H9 (cell line): Measurements from ENCODE around the gene PEAK3. TPM values are rescaled to one million over a fixed set of nuclear protein-coding genes. Genes with fewer than 3 reads are reported as not detected.
A peak's percentile ranks its signal among the peaks of the same experiment; 100 is the strongest.

Source experiments
- DNase-seq: peaks from one replicate; pipeline ENCODE4 v3.0.0-alpha.2; 2017
- H2AFZ ChIP-seq: one replicate; pipeline ENCODE4 v1.6.1; 2013; ENCODE audit warnings: mild to moderate bottlenecking, low read length, control low read depth, moderate library complexity
- H2AK5ac ChIP-seq: 2 replicates; pipeline ENCODE4 v1.6.1; 2013; ENCODE audit warnings: low read length, control low read depth, mixed read lengths; ENCODE audit not compliant: insufficient read length
- H2BK120ac ChIP-seq: one replicate; pipeline ENCODE4 v1.6.1; 2013; ENCODE audit warnings: low read depth, mild to moderate bottlenecking, low read length, control low read depth, inconsistent platforms; ENCODE audit not compliant: poor library complexity, severe bottlenecking
- H2BK12ac ChIP-seq: 2 replicates; pipeline ENCODE4 v1.6.1; 2013; ENCODE audit warnings: low read length, control low read depth, mixed read lengths, low read depth; ENCODE audit not compliant: insufficient read length
- H2BK15ac ChIP-seq: 2 replicates; pipeline ENCODE4 v1.6.1; 2013; ENCODE audit warnings: low read depth, low read length, control low read depth
- H2BK20ac ChIP-seq: one replicate; pipeline ENCODE4 v1.6.1; 2013; ENCODE audit warnings: low read depth, mild to moderate bottlenecking, low read length, control low read depth, inconsistent platforms; ENCODE audit not compliant: poor library complexity, severe bottlenecking
- H2BK5ac ChIP-seq: 2 replicates; pipeline ENCODE4 v1.6.1; 2013; ENCODE audit warnings: low read length, control low read depth, mixed read lengths; ENCODE audit not compliant: insufficient read length
- H3K14ac ChIP-seq: 2 replicates; pipeline ENCODE4 v1.6.1; 2013; ENCODE audit warnings: low read length, control low read depth; ENCODE audit not compliant: insufficient read depth
- H3K18ac ChIP-seq: 2 replicates; pipeline ENCODE4 v1.6.1; 2013; ENCODE audit warnings: low read depth, mild to moderate bottlenecking, mixed read lengths, low read length, control low read depth; ENCODE audit not compliant: insufficient read length
- H3K23ac ChIP-seq: 2 replicates; pipeline ENCODE4 v1.6.1; 2013; ENCODE audit warnings: low read length, control low read depth, mixed read lengths, low read depth; ENCODE audit not compliant: insufficient read length
- H3K23me2 ChIP-seq: 2 replicates; pipeline ENCODE4 v1.6.1; 2013; ENCODE audit warnings: low read depth, mild to moderate bottlenecking, mixed read lengths, low read length, control low read depth; ENCODE audit not compliant: insufficient read length, poor library complexity, severe bottlenecking
- H3K27ac ChIP-seq: 2 replicates; pipeline ENCODE4 v1.5.1; 2013; ENCODE audit warnings: low read length, control low read depth, mixed read lengths, low read depth; ENCODE audit not compliant: insufficient read length
- H3K27me3 ChIP-seq: 2 replicates; pipeline ENCODE4 v1.6.1; 2013; ENCODE audit warnings: low read length, control low read depth, inconsistent platforms; ENCODE audit not compliant: insufficient read depth
- H3K4ac ChIP-seq: 2 replicates; pipeline ENCODE4 v1.6.1; 2013; ENCODE audit warnings: low read depth, mild to moderate bottlenecking, control low read depth, inconsistent platforms, low read length, moderate library complexity
- H3K4me1 ChIP-seq: 2 replicates; pipeline ENCODE4 v1.6.1; 2013; ENCODE audit warnings: low read length, control low read depth, inconsistent platforms; ENCODE audit not compliant: insufficient read depth
- H3K4me2 ChIP-seq: 2 replicates; pipeline ENCODE4 v1.6.1; 2013; ENCODE audit warnings: low read length, control low read depth, mixed read lengths; ENCODE audit not compliant: insufficient read length, insufficient read depth
- H3K56ac ChIP-seq: 2 replicates; pipeline ENCODE4 v1.6.1; 2013; ENCODE audit warnings: low read depth, mild to moderate bottlenecking, mixed read lengths, low read length, control low read depth; ENCODE audit not compliant: insufficient read length
- H3K79me1 ChIP-seq: 2 replicates; pipeline ENCODE4 v1.6.1; 2013; ENCODE audit warnings: low read depth, mild to moderate bottlenecking, moderate library complexity, low read length, control low read depth, inconsistent platforms; ENCODE audit not compliant: insufficient read depth, poor library complexity, severe bottlenecking
- H3K79me2 ChIP-seq: 2 replicates; pipeline ENCODE4 v1.6.1; 2013; ENCODE audit warnings: low read length, control low read depth, inconsistent platforms; ENCODE audit not compliant: insufficient read depth
- H3K9ac ChIP-seq: 2 replicates; pipeline ENCODE4 v1.6.1; 2013; ENCODE audit warnings: low read length, control low read depth, mixed read lengths; ENCODE audit not compliant: insufficient read length; ENCODE audit errors: extremely low read depth
- H3K9me3 ChIP-seq: one replicate; pipeline ENCODE4 v1.6.1; 2013; ENCODE audit warnings: low read depth, low read length, inconsistent platforms; ENCODE audit not compliant: control insufficient read depth
- H3T11ph ChIP-seq: one replicate; pipeline ENCODE4 v1.6.1; 2013; ENCODE audit warnings: mild to moderate bottlenecking, low read length, control low read depth, inconsistent platforms
- H4K20me1 ChIP-seq: one replicate; pipeline ENCODE4 v1.6.1; 2013; ENCODE audit not compliant: control insufficient read depth, insufficient read length, insufficient read depth
- H4K5ac ChIP-seq: 2 replicates; pipeline ENCODE4 v1.6.1; 2013; ENCODE audit warnings: low read depth, mild to moderate bottlenecking, mixed read lengths, low read length, control low read depth; ENCODE audit not compliant: insufficient read length
- H4K8ac ChIP-seq: replicated peaks from 2 replicates; pipeline ENCODE4 v1.6.1; 2013; ENCODE audit warnings: low read length, control low read depth, mixed read lengths, low read depth; ENCODE audit not compliant: insufficient read length
- H4K91ac ChIP-seq: 2 replicates; pipeline ENCODE4 v1.6.1; 2013; ENCODE audit warnings: low read depth, mild to moderate bottlenecking, moderate library complexity, mixed read lengths, low read length, control low read depth; ENCODE audit not compliant: insufficient read length
- H3K27ac Mint-ChIP-seq, 3 experiments: 2 replicates in 2 of 3; 3 replicates in 1 of 3; pipeline ENCODE4 v1.8.0; 2020 to 2021; ENCODE audit warnings: mixed read lengths in 3 of 3, mild to moderate bottlenecking in 1 of 3, moderate library complexity in 1 of 3
- H3K27me3 Mint-ChIP-seq: 2 replicates; pipeline ENCODE4 v1.8.0; 2021; ENCODE audit warnings: low read depth, mild to moderate bottlenecking, moderate library complexity, mixed read lengths
- H3K36me3 Mint-ChIP-seq, 3 experiments: 2 replicates in 2 of 3; 3 replicates in 1 of 3; pipeline ENCODE4 v1.8.0; 2020 to 2021; ENCODE audit warnings: low read depth in 3 of 3, mixed read lengths in 3 of 3; ENCODE audit not compliant: insufficient read depth in 1 of 3
- H3K4me1 Mint-ChIP-seq, 2 experiments: 2 replicates each; pipeline ENCODE4 v1.8.0; 2020; ENCODE audit warnings: mixed read lengths in 2 of 2
- H3K4me3 Mint-ChIP-seq, 2 experiments: 2 replicates in 1 of 2; 3 replicates in 1 of 2; pipeline ENCODE4 v1.8.0; 2020 to 2021; ENCODE audit warnings: mild to moderate bottlenecking in 2 of 2, mixed read lengths in 2 of 2, moderate library complexity in 1 of 2
- H3K9me3 Mint-ChIP-seq, 2 experiments: 2 replicates in 1 of 2; 3 replicates in 1 of 2; pipeline ENCODE4 v1.8.0; 2020; ENCODE audit warnings: mild to moderate bottlenecking in 2 of 2, mixed read lengths in 2 of 2, moderate library complexity in 1 of 2
- WGBS: extraction: QIAGEN DNeasy Blood & Tissue Kit; methylation state at CpG from one replicate; pipeline ENCODE4 v1.1.7; 2013; ENCODE audit warnings: missing lambda C conversion rate, low lambda C conversion rate, mixed read lengths; ENCODE audit not compliant: insufficient read length; ENCODE audit errors: extremely low coverage; 5-methylcytosine and 5-hydroxymethylcytosine counted together
- total RNA-seq: library from RNA; stranded (reverse); gene quantifications from 2 replicates; pipeline ENCODE4 v1.2.1, GENCODE V29; 2021
- TF ChIP-seq, protein P1 (sequence below): fragments of 200-600 bp; sonication (generic); conservative IDR thresholded peaks from 3 replicates; pipeline ENCODE4 v1.8.0; 2021; ENCODE audit warnings: antibody characterized with exemption, mild to moderate bottlenecking

The PEAK3 gene
- total RNA-seq, 1 experiment from 2014 or later, result not detected

DNA sequence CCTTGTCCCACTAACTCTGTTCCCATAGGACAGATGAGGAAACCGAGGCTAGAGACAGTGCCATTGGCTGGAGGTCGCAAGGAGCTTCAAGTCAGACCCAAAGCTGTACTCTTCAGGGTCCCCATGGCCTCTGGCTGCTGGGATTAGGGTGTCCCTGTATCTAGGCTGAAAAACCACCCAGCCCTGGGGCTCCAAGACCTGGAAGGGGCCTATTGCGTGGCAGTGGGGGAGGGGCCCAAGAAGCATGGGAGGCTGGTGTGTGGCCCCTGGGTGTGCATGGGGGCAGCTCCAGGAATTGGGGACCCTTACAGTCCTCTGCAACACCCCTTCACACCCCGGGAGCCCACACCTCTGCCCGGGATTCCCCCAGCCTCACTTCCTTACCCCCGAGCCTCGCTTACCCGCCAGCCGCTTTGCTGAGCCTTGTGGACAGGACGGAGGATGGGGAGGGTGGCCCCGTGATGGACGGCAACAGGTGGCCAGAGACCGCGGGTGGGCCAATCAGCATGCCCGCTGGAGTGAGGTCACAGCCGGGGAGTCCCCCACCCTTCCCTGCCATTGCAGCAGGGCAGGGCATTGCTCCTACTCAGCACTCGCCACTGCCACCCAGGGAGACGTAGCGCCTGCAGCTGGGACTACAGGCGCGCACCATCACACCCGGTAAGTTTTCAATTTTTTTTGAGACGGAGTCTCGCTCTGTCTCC lies 25.8 kb downstream of the PEAK3 start, which contains the start of gene JSRP1:
Gene JSRP1 (minus strand): TSS at position 436 of the 704 bp plus-strand sequence. CDS start 1,103 bp downstream, outside the sequence.
- H3K4me1 Mint-ChIP-seq, result peaks cover 4% of the 10 kb centered on the region in 2 experiments
- no peak within 1 kb of the TSS for H3K9ac ChIP-seq

More for the DNA sequence above, 25.8 kb downstream of the PEAK3 start, which contains the start of gene JSRP1:
- Histone ChIP-seq H4K91ac (no peak within 1 kb of the TSS), H2AFZ (no peak within 1 kb of the TSS), H3K79me1 (no peaks in the 10 kb centered on the region), H3K79me2 (no peaks in the 10 kb centered on the region), H4K20me1 (no peaks in the 10 kb centered on the region), H3K4me1 (no peaks in the 10 kb centered on the region), H2BK5ac (no peak within 1 kb of the TSS), H3K27ac (no peak within 1 kb of the TSS), H3K18ac (peak within 1 kb of the TSS; percentile 29), H2BK15ac (no peak within 1 kb of the TSS), H3K23me2 (peaks cover 10% of the 10 kb centered on the region), H4K5ac (no peak within 1 kb of the TSS), H2BK120ac (no peak within 1 kb of the TSS), H3K27me3 (no peaks in the 10 kb centered on the region; the same call in 1 of the 2 replicates), H3K56ac (no peak within 1 kb of the TSS), H2BK20ac (no peak within 1 kb of the TSS), H3K14ac (no peak within 1 kb of the TSS; the same call in 1 of the 2 replicates), H3K23ac (no peak within 1 kb of the TSS), H3K9me3 (no peaks in the 10 kb centered on the region), H2BK12ac (no peak within 1 kb of the TSS), H3K4ac (no peak within 1 kb of the TSS), H3K4me2 (no peak within 1 kb of the TSS), H4K8ac (no peak within 1 kb of the TSS), H3T11ph (no peak within 1 kb of the TSS), H2AK5ac (no peak within 1 kb of the TSS)
- peaks cover 26% of the 10 kb centered on the region for H3K27me3 Mint-ChIP-seq
- no CpG with 5 or more reads among the region's 24 CpGs for WGBS
- H3K27ac Mint-ChIP-seq, result peak within 1 kb of the TSS in 1 of 3 experiments; percentile 35; a peak in 1 of 7 replicates
- no peak for DNase-seq
- H3K36me3 Mint-ChIP-seq, result no peaks in the 10 kb centered on the region; a peak in 1 of 7 replicates
- TF ChIP-seq, protein P1, sequence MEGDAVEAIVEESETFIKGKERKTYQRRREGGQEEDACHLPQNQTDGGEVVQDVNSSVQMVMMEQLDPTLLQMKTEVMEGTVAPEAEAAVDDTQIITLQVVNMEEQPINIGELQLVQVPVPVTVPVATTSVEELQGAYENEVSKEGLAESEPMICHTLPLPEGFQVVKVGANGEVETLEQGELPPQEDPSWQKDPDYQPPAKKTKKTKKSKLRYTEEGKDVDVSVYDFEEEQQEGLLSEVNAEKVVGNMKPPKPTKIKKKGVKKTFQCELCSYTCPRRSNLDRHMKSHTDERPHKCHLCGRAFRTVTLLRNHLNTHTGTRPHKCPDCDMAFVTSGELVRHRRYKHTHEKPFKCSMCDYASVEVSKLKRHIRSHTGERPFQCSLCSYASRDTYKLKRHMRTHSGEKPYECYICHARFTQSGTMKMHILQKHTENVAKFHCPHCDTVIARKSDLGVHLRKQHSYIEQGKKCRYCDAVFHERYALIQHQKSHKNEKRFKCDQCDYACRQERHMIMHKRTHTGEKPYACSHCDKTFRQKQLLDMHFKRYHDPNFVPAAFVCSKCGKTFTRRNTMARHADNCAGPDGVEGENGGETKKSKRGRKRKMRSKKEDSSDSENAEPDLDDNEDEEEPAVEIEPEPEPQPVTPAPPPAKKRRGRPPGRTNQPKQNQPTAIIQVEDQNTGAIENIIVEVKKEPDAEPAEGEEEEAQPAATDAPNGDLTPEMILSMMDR, result no peak
- no peak within 1 kb of the TSS; a peak in 1 of 5 replicates for H3K4me3 Mint-ChIP-seq
- no peaks in the 10 kb centered on the region for H3K9me3 Mint-ChIP-seq
